Measurements from ENCODE around the gene CYP1B1.
"Not testable (repeated sequence)": the region's sequence is repeated elsewhere in the genome, so short reads cannot be mapped to it uniquely, and the experiment has no call there.

The CYP1B1 gene

GRCh38 chr2:38097988-38098385, 22.0 kb upstream of the CYP1B1 start:
- Histone ChIP-seq H3K4me3 (ENCODE audit: low read depth, low read length) (peak overlapping the region; percentile 23), H3K27me3 (ENCODE audit: control insufficient read depth, insufficient read depth, low read length) (peaks cover 64% of the 10 kb centered on the region), H3K4me1 (ENCODE audit: control insufficient read depth, insufficient read depth, low read length) (peaks cover 49% of the 10 kb centered on the region), H3K9ac (ENCODE audit: low read depth, low read length) (peak overlapping the region; percentile 49), H3K9me3 (ENCODE audit: control insufficient read depth, insufficient read depth, low read length) (no peaks in the 10 kb centered on the region), H3K36me3 (ENCODE audit: control insufficient read depth, insufficient read depth, low read length) (no peaks in the 10 kb centered on the region)

GRCh38 chr2:38097258-38097987, 21.5 kb upstream of the CYP1B1 start:
- Histone ChIP-seq H3K9ac (ENCODE audit: low read depth, low read length) (no peak overlapping the region), H3K9me3 (ENCODE audit: control insufficient read depth, insufficient read depth, low read length) (no peaks in the 10 kb centered on the region), H3K4me3 (ENCODE audit: low read depth, low read length) (no peak overlapping the region), H3K27me3 (ENCODE audit: control insufficient read depth, insufficient read depth, low read length) (peaks cover 70% of the 10 kb centered on the region), H3K4me1 (ENCODE audit: control insufficient read depth, insufficient read depth, low read length) (peaks cover 52% of the 10 kb centered on the region), H3K36me3 (ENCODE audit: control insufficient read depth, insufficient read depth, low read length) (no peaks in the 10 kb centered on the region)

- H3K4me1 ChIP-seq (ENCODE audit: control insufficient read depth, insufficient read depth, low read length): peaks cover 60% of the 10 kb centered on the region
- H3K4me3 ChIP-seq (ENCODE audit: low read depth, low read length): peak overlapping the region; percentile 20
- peaks cover 77% of the 10 kb centered on the region for H3K27me3 ChIP-seq (ENCODE audit: control insufficient read depth, insufficient read depth, low read length)
- H3K9ac ChIP-seq (ENCODE audit: low read depth, low read length): no peak overlapping the region
- H3K36me3 ChIP-seq (ENCODE audit: control insufficient read depth, insufficient read depth, low read length): no peaks in the 10 kb centered on the region
- H3K9me3 ChIP-seq (ENCODE audit: control insufficient read depth, insufficient read depth, low read length): no peaks in the 10 kb centered on the region
Measured at GRCh38 chr2:38095996-38096861, 20.3 kb upstream of the CYP1B1 start.

- H3K9ac ChIP-seq (ENCODE audit: low read depth, low read length): no peak overlapping the region
- no peaks in the 10 kb centered on the region for H3K9me3 ChIP-seq (ENCODE audit: control insufficient read depth, insufficient read depth, low read length)
- peaks cover 55% of the 10 kb centered on the region for H3K4me1 ChIP-seq (ENCODE audit: control insufficient read depth, insufficient read depth, low read length)
- no peaks in the 10 kb centered on the region for H3K36me3 ChIP-seq (ENCODE audit: control insufficient read depth, insufficient read depth, low read length)
- H3K4me3 ChIP-seq (ENCODE audit: low read depth, low read length): peak overlapping the region; percentile 0
- peaks cover 77% of the 10 kb centered on the region for H3K27me3 ChIP-seq (ENCODE audit: control insufficient read depth, insufficient read depth, low read length)
Measured at GRCh38 chr2:38095079-38095995, 19.4 kb upstream of the CYP1B1 start.

- Histone ChIP-seq H3K4me1 (ENCODE audit: control insufficient read depth, insufficient read depth, low read length) (peaks cover 44% of the 10 kb centered on the region), H3K9me3 (ENCODE audit: control insufficient read depth, insufficient read depth, low read length) (no peaks in the 10 kb centered on the region), H3K9ac (ENCODE audit: low read depth, low read length) (no peak overlapping the region), H3K27me3 (ENCODE audit: control insufficient read depth, insufficient read depth, low read length) (peaks cover 73% of the 10 kb centered on the region), H3K4me3 (ENCODE audit: low read depth, low read length) (no peak overlapping the region), H3K36me3 (ENCODE audit: control insufficient read depth, insufficient read depth, low read length) (no peaks in the 10 kb centered on the region)
Measured at GRCh38 chr2:38093527-38094165, 17.7 kb upstream of the CYP1B1 start.

- H3K36me3 ChIP-seq (ENCODE audit: control insufficient read depth, insufficient read depth, low read length): no peaks in the 10 kb centered on the region
- H3K9ac ChIP-seq (ENCODE audit: low read depth, low read length): no peak overlapping the region
- peaks cover 31% of the 10 kb centered on the region for H3K4me1 ChIP-seq (ENCODE audit: control insufficient read depth, insufficient read depth, low read length)
- no peaks in the 10 kb centered on the region for H3K9me3 ChIP-seq (ENCODE audit: control insufficient read depth, insufficient read depth, low read length)
- peak overlapping the region; percentile 20 for H3K4me3 ChIP-seq (ENCODE audit: low read depth, low read length)
- H3K27me3 ChIP-seq (ENCODE audit: control insufficient read depth, insufficient read depth, low read length): peaks cover 69% of the 10 kb centered on the region
Measured at GRCh38 chr2:38092196-38092902, 16.4 kb upstream of the CYP1B1 start.

- Histone ChIP-seq H3K9ac (ENCODE audit: low read depth, low read length) (no peak overlapping the region), H3K4me3 (ENCODE audit: low read depth, low read length) (no peak overlapping the region), H3K27me3 (ENCODE audit: control insufficient read depth, insufficient read depth, low read length) (peaks cover 64% of the 10 kb centered on the region), H3K9me3 (ENCODE audit: control insufficient read depth, insufficient read depth, low read length) (no peaks in the 10 kb centered on the region), H3K36me3 (ENCODE audit: control insufficient read depth, insufficient read depth, low read length) (no peaks in the 10 kb centered on the region), H3K4me1 (ENCODE audit: control insufficient read depth, insufficient read depth, low read length) (peaks cover 30% of the 10 kb centered on the region)
Measured at GRCh38 chr2:38091760-38092159, 15.8 kb upstream of the CYP1B1 start.

GRCh38 chr2:38090928-38091327, 15.0 kb upstream of the CYP1B1 start:
- Histone ChIP-seq H3K4me1 (ENCODE audit: control insufficient read depth, insufficient read depth, low read length) (peaks cover 26% of the 10 kb centered on the region), H3K4me3 (ENCODE audit: low read depth, low read length) (no peak overlapping the region), H3K9ac (ENCODE audit: low read depth, low read length) (no peak overlapping the region), H3K9me3 (ENCODE audit: control insufficient read depth, insufficient read depth, low read length) (no peaks in the 10 kb centered on the region), H3K36me3 (ENCODE audit: control insufficient read depth, insufficient read depth, low read length) (no peaks in the 10 kb centered on the region), H3K27me3 (ENCODE audit: control insufficient read depth, insufficient read depth, low read length) (peaks cover 56% of the 10 kb centered on the region)

GRCh38 chr2:38090212-38090611, 14.3 kb upstream of the CYP1B1 start:
- not testable (repeated sequence) for H3K36me3 ChIP-seq (ENCODE audit: control insufficient read depth, insufficient read depth, low read length); H3K9ac ChIP-seq (ENCODE audit: low read depth, low read length); H3K4me3 ChIP-seq (ENCODE audit: low read depth, low read length); H3K9me3 ChIP-seq (ENCODE audit: control insufficient read depth, insufficient read depth, low read length)
- Histone ChIP-seq H3K4me1 (ENCODE audit: control insufficient read depth, insufficient read depth, low read length) (peaks cover 20% of the 10 kb centered on the region), H3K27me3 (ENCODE audit: control insufficient read depth, insufficient read depth, low read length) (peaks cover 49% of the 10 kb centered on the region)

GRCh38 chr2:38085998-38086698, 10.2 kb upstream of the CYP1B1 start:
- Histone ChIP-seq H3K4me3 (ENCODE audit: low read depth, low read length) (peak overlapping the region; percentile 37), H3K27me3 (ENCODE audit: control insufficient read depth, insufficient read depth, low read length) (peaks cover 22% of the 10 kb centered on the region)
- H3K4me1 ChIP-seq (ENCODE audit: control insufficient read depth, insufficient read depth, low read length); H3K36me3 ChIP-seq (ENCODE audit: control insufficient read depth, insufficient read depth, low read length); H3K9ac ChIP-seq (ENCODE audit: low read depth, low read length); H3K9me3 ChIP-seq (ENCODE audit: control insufficient read depth, insufficient read depth, low read length): not testable (repeated sequence)
